Tongue (tissue), 2 donors: ENCODE measurements around the gene TGFA. TPM values are rescaled to one million over a fixed set of nuclear protein-coding genes. Genes with fewer than 3 reads are reported as not detected.

ENCODE experiments used
- DNase-seq: peaks from one replicate; pipeline ENCODE4 v3.0.0-alpha.2; 2015
- total RNA-seq: library from RNA; depleted of rRNA; stranded (reverse); fragments of >200 nt; gene quantifications from one replicate; pipeline ENCODE4 v1.2.3, GENCODE V29; 2014

TGFA gene
- total RNA-seq, 1 donor from 2014 or later, result 6.3 TPM

- DNase-seq, result no peak
Measured at GRCh38 chr2:70463581-70463980, 90.0 kb downstream of the TGFA start.

- no peak for DNase-seq
Measured at GRCh38 chr2:70461981-70462876, 91.4 kb downstream of the TGFA start.

GRCh38 chr2:70461414-70461813, 92.2 kb downstream of the TGFA start:
- no peak for DNase-seq

DNA sequence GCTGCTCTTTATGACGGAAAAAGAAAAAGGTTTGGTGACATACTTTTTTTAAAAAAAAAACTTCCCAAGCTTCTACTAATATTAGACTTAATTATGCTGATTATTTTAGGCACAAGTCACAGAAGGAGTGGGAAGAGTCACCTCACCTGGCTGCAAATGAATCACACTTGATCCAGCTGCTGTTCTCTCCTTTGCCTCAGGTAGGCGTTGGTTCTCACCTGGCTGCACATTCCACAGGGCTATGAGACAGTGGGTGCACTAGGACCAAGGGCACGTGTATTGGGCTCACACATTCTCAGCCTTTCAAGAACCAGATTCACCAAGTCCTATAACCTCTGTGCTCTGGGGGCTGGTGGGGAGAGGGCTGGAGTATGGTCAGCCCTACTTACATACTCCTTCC, 93.3 kb downstream of the TGFA start:
- DNase-seq, result no peak

- no peak for DNase-seq
Measured at GRCh38 chr2:70458661-70459060, 95.0 kb downstream of the TGFA start.

GRCh38 chr2:70456585-70457495, 96.8 kb downstream of the TGFA start:
- no peak for DNase-seq

GRCh38 chr2:70454936-70455544, 98.6 kb downstream of the TGFA start:
- no peak for DNase-seq

DNA sequence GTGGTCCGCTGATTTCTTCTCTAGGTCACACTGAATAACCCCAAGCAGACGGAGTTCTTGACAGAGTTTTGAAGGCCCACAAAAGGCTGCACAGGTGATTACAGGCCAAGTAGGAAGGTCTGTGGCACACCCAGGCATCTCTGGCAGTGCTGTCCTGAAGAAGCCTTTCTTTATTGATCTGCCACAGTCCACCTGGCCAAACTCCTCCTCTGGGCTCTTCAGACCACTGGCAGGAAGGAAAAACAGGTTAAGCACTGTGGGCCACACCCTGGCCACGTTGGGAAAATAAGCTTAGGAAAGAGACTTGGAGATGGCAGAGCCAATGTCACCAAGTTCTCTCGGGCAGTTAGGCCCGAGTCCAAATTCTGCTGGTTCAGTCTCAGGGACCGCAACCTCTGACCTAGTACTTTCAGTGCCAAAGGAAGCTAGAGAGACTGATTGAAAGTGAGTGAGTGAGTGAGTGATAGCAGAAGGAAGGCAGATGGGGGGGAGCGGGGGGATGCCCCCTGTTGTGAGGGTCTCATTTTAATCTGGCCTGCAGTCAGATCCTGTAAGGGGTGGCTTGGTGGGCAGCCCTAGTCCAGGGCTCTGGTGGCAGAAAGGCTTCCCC, 102.9 kb downstream of the TGFA start:
- no peak for DNase-seq

DNA sequence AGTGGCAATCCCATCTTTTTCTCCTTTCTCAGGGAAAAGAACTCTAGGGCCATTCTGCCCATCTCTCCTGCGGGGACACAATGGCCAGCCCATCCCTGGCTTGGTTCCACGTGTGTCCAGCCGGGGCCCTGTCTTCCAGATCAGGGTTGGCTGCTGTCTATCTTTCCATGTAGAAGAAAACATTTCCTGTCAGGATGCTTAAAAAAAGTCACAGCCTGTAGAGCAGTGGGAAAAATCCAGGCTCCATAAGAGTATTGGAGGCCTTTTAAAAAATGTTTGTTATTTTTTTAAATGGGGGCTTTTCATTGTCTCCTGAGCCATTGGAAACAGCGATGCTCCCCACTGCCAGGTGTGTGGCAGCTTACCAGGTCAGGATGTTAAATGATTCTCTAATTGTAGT, 105.6 kb downstream of the TGFA start:
- DNase-seq, result no peak

DNA sequence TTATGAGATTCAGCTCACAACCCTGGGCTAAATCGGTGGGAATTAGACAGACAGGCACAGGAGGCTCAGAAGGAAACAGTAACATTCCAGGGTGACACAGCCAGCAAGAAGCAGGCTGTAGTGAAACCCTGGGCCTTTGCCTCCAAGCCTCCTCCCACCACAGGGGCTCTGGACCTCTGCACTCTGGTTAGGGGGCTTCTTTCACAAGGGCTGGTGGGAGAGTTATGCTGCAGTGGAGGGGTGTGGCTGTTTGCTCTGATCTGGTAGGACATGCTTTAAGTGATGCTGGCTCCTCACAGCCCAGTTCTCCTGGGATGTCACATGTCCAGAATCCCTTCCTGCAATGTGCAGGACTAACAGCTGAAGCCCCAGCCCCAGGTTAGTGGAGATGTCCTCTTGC, 109.9 kb downstream of the TGFA start:
- no peak for DNase-seq

DNA sequence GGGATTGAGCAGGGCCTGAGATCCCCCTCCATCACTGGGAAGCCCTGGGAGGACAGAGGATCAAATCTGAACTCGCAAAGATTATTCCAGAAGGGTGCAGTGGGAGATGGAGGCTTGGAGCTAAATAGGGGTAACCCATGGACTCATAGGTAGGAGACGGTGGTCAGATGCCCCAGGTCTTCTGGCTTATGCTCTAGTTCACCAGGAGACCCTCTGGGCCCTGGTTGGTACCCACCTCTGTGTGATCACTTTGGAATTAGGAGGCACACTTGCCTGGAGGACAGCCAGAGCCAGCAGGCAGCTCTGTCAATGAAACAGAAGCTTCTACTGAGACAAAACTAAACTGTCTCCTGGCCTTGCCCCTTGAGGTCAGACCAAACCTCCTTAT, 110.6 kb downstream of the TGFA start:
- no peak for DNase-seq

DNA sequence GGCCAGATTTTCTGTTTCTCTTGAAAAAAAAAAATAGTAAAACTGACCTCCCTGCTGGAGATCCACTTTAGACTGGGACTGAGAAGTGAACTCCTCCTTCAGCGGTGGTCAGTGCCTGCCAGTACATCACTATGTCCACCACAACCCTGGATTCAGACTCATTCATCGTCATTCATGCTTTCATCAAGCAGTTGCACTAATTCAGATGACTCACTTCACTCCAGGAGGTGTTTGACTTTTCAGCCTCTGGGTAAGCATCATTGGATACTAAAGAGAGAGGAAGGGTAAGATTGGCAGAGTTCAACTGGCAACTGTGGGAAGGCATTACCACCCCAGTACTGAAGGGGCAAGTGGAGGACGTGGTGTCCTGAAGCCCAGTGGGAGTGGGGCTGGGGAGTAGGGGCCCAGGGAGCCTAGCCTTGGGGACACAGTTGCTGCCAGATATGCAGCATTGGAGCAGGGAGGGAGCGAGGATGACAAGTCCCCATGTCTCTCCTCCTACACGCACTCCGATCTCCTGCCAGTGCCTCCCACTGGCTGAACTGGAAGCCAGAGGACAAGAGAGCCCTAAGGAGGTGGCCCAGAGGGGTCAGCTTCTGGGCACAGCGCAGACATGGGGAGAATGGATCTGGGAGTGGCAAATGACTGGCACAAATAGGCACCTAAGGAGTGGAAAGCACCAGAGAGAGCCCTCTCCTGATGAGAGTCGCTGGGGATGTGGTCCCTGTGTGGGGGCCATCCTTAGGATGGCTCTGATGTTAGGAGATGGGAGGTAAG, 111.1 kb downstream of the TGFA start:
- DNase-seq, result no peak

- DNase-seq, result no peak
Measured at GRCh38 chr2:70440621-70441020, 113.0 kb downstream of the TGFA start.

GRCh38 chr2:70435138-70435537, 118.5 kb downstream of the TGFA start:
- DNase-seq, result no peak

DNA sequence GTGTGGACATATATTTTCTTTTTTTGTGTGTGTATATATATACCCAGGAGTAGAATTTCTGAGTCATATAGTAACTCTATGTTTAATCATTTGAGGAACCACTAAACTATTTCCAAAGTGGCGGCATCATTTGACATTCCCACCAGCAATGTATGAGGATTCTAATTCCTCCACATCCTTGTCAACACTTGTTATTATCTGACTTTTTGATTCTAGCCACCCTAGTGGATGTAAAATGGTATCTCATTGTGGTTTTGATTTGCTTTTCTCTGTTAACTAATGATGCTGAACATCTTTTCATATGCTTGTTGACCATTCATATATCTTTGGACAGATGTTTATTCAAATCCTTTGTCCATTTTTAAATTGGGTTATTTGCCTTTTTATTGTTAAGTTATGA, 120.3 kb downstream of the TGFA start:
- DNase-seq, result no peak

DNA sequence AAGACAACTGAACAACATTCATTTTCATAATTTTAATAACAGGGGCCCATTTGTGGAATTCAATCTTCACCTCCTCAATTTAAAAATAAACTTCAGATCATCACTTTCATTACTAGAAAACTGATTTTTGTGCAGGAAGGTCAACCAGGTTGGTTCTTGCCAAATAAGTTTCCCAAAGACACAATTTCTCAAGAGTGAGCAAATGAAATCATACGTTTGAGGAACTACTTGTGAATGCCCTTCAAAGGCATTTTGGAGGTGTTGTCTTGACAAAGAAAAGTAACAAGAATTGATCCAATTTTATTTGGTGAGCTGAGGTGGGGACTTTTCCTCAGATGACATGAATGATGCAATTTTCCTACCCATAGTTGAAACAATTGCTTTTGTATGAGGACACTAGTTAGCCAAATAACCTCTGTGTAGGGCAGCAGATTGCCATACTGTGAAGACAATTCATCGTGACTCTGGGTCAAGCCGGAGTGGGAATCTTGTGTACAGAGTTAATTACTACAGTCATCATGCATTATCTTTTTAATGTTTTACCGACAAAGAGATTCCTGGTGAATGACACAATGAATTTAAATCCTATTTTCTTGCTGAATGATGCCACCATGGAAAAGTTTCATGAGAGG, 121.8 kb downstream of the TGFA start:
- no peak for DNase-seq

DNA sequence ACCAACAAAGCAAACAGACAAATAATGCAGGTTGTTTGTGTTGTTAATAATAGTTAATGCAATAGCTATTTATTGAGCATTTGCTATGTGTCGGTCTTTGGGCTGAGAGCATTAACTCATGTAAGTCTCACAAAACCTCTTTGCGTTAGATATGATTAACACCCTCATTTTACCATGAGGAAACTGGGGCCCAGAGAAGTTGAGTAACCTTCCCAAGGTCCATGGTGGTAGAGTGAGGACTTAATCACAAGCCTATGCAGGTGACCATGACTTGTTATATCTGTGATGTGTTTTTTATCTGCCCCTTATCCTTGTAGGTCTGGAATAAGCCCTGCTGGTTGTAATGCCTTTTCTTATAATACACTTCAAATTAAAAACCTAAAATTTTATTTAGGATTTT, 127.3 kb downstream of the TGFA start:
- DNase-seq, result no peak

DNA sequence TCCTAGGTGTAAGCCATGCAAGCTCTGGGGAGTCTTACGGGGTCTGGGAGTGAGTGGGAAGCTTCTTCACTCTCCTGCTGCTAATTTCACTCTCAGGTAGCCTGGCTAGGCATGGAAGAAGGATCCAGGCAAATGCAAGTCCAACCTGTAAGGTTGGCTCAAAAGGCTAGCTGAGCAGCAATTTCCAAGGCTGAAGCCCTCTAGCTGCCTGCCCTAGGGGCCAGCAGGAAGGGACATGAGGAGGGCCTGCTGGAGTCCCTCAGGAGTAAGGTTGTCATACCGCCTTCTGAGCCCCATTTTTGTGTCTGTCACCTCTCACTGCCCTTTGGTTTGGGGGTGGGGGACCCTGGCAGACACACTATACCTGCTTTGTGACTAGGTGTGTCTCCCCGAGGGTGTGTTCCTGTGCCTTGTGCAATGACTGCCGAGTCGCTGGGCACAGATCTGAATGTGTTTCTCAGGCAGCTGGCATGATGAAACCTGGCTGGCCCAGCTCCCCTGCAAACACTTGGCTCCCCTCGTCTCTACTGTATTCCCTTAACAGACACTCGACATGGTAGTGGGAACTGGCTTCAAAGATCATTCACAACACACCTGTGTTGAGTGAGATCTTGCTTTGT, 127.8 kb downstream of the TGFA start:
- DNase-seq, result no peak

DNA sequence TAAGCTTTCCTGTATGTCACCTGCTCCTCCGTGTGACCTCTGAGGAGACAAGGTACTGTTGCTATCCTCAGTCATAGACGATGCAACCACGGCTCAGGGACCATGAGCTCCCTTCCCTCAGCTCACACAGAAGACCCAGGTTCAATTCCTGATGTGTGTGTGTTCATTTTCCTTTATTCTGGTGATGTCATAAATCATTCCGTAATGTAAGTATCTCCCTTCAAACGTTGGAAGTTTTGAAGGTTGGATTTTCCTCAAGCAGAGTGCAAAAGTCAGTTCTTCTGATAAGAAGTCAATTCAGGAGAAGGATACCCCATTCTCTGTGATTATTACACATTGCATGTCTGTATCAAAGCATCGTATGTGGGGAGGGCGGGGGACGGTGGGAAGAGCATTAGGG, 132.9 kb downstream of the TGFA start:
- no peak for DNase-seq

DNA sequence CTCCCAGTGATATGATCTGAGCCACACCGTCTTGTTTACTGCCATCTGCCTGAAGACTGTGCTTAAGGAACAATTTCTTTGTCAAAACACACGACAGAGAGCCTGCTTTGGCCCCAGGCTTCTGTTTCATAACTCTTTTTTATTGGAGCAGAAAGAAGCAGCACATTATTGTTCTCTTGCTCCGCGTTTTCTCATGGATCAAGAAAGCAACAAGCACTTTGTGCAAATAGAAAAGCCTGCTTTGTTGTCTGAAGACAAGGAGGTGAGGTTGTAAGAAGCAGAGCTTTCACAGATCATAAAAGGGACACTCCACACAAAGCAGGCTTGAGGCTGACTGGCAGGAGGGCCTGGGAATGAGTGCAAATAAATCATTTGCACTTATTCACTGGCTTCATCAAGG, 133.5 kb downstream of the TGFA start:
- no peak for DNase-seq

DNA sequence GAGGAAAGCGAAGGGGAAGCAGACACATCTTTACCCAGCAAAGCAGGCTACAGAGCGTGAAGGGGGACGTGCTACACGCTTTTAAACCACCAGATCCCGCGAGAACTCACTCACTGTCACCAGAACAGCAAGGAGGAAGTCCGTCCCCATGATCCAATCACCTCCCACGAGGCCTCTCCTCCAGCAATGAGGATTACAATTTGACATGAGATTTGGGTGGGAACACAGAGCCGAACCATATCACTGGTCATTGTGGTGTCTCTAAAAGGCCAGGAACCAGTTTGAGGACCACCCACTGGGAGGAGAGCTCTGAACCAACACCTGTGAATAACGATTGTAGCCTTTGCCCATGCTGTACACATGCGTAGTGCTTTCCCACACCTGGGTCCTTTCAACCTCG, 135.1 kb downstream of the TGFA start:
- DNase-seq, result no peak
